Measurements from ENCODE around the gene CACNA1B. TPM values are rescaled to one million over a fixed set of nuclear protein-coding genes. Genes with fewer than 3 reads are reported as not detected.

Gene CACNA1B
- total RNA-seq, 1 donor from 2014 or later = under 0.01 TPM

- no peak for TF ChIP-seq CTCF (conservative IDR thresholded peaks at IDR 0.05; ENCODE audit: low read depth, low read length)
- no peak for DNase-seq (ENCODE audit: low read depth)
- H3K4me3 ChIP-seq (ENCODE audit: low read depth, low read length) = no peak overlapping the region
Observed at GRCh38 chr9:138040446-138041430, 163.2 kb downstream of the CACNA1B start.

GRCh38 chr9:138042146-138042545, 164.6 kb downstream of the CACNA1B start:
- DNase-seq (ENCODE audit: low read depth) = no peak
- TF ChIP-seq CTCF (conservative IDR thresholded peaks at IDR 0.05; ENCODE audit: low read depth, low read length) = no peak
- no peak overlapping the region for H3K4me3 ChIP-seq (ENCODE audit: low read depth, low read length)

- no peak overlapping the region for H3K4me3 ChIP-seq (ENCODE audit: low read depth, low read length)
- DNase-seq (ENCODE audit: low read depth) = no peak
- TF ChIP-seq CTCF (conservative IDR thresholded peaks at IDR 0.05; ENCODE audit: low read depth, low read length) = no peak
Observed at GRCh38 chr9:138042640-138043039, 165.1 kb downstream of the CACNA1B start.

- no peak overlapping the region for H3K4me3 ChIP-seq (ENCODE audit: low read depth, low read length)
- no peak for DNase-seq (ENCODE audit: low read depth)
- TF ChIP-seq CTCF (conservative IDR thresholded peaks at IDR 0.05; ENCODE audit: low read depth, low read length) = no peak
Observed at GRCh38 chr9:138043061-138043410, 165.5 kb downstream of the CACNA1B start.

- DNase-seq (ENCODE audit: low read depth) = no peak
- no peak overlapping the region for H3K4me3 ChIP-seq (ENCODE audit: low read depth, low read length)
- no peak for TF ChIP-seq CTCF (conservative IDR thresholded peaks at IDR 0.05; ENCODE audit: low read depth, low read length)
Observed at GRCh38 chr9:138043411-138044345, 166.1 kb downstream of the CACNA1B start.

- no peak overlapping the region for H3K4me3 ChIP-seq (ENCODE audit: low read depth, low read length)
- DNase-seq (ENCODE audit: low read depth) = no peak
- TF ChIP-seq CTCF (conservative IDR thresholded peaks at IDR 0.05; ENCODE audit: low read depth, low read length) = no peak
Observed at GRCh38 chr9:138044485-138045383, 167.2 kb downstream of the CACNA1B start.
